IPS-18a (cell line): ENCODE measurements around the gene ACTG1.

Experiments
- H3K27ac ChIP-seq: one replicate; pipeline ENCODE4 v1.5.1; 2013; ENCODE audit warnings: low read length
- H3K27me3 ChIP-seq: one replicate; pipeline ENCODE4 v1.6.1; 2013; ENCODE audit warnings: mild to moderate bottlenecking, low read length; ENCODE audit not compliant: control insufficient read depth, insufficient read depth
- H3K36me3 ChIP-seq: one replicate; pipeline ENCODE4 v1.6.1; 2013; ENCODE audit warnings: low read depth, low read length; ENCODE audit not compliant: control insufficient read depth
- H3K4me1 ChIP-seq: one replicate; pipeline ENCODE4 v1.6.1; 2013; ENCODE audit warnings: low read depth, low read length; ENCODE audit not compliant: control insufficient read depth
- H3K4me3 ChIP-seq: one replicate; pipeline ENCODE4 v1.5.1; 2013; ENCODE audit warnings: low read length
- H3K9ac ChIP-seq: one replicate; pipeline ENCODE4 v1.6.1; 2013; ENCODE audit warnings: mild to moderate bottlenecking, low read length, moderate library complexity
- H3K9me3 ChIP-seq: one replicate; pipeline ENCODE4 v1.6.1; 2013; ENCODE audit warnings: low read depth, low read length; ENCODE audit not compliant: control insufficient read depth

Gene ACTG1

GRCh38 chr17:81518113-81518784 lies 5.7 kb upstream of the ACTG1 start:
- Histone ChIP-seq H3K36me3 (no peaks in the 10 kb centered on the region), H3K4me1 (peaks cover 4% of the 10 kb centered on the region), H3K27ac (no peak overlapping the region), H3K9ac (no peak overlapping the region), H3K27me3 (peaks cover 61% of the 10 kb centered on the region), H3K9me3 (no peaks in the 10 kb centered on the region), H3K4me3 (peak overlapping the region; percentile 52)

- H3K27me3 ChIP-seq = peaks cover 53% of the 10 kb centered on the region
- no peaks in the 10 kb centered on the region for H3K36me3 ChIP-seq
- H3K27ac ChIP-seq = no peak overlapping the region
- peaks cover 4% of the 10 kb centered on the region for H3K4me1 ChIP-seq
- H3K4me3 ChIP-seq = no peak overlapping the region
- no peaks in the 10 kb centered on the region for H3K9me3 ChIP-seq
- no peak overlapping the region for H3K9ac ChIP-seq
These were observed 4.9 kb upstream of the ACTG1 start for GRCh38 chr17:81517339-81518112.

- peaks cover 48% of the 10 kb centered on the region for H3K27me3 ChIP-seq
- H3K36me3 ChIP-seq = no peaks in the 10 kb centered on the region
- no peaks in the 10 kb centered on the region for H3K9me3 ChIP-seq
- H3K9ac ChIP-seq = no peak overlapping the region
- H3K4me1 ChIP-seq = peaks cover 4% of the 10 kb centered on the region
- H3K4me3 ChIP-seq = no peak overlapping the region
- no peak overlapping the region for H3K27ac ChIP-seq
These were observed 4.4 kb upstream of the ACTG1 start for GRCh38 chr17:81517009-81517338.

- no peak overlapping the region for H3K27ac ChIP-seq
These were observed 3.8 kb upstream of the ACTG1 start for GRCh38 chr17:81516439-81516838.

GRCh38 chr17:81515530-81516041 lies 3.0 kb upstream of the ACTG1 start:
- Histone ChIP-seq H3K36me3 (peaks cover 13% of the 10 kb centered on the region), H3K9ac (peak overlapping the region; percentile 80), H3K4me1 (peaks cover 4% of the 10 kb centered on the region), H3K27me3 (peaks cover 34% of the 10 kb centered on the region), H3K4me3 (peak overlapping the region; percentile 85), H3K27ac (no peak overlapping the region), H3K9me3 (no peaks in the 10 kb centered on the region)

More at GRCh38 chr17:81516439-81516838, 3.8 kb upstream of the ACTG1 start:
- no peak overlapping the region for H3K9ac ChIP-seq
- peaks cover 4% of the 10 kb centered on the region for H3K4me1 ChIP-seq
- H3K27me3 ChIP-seq = peaks cover 43% of the 10 kb centered on the region
- peak overlapping the region; percentile 85 for H3K4me3 ChIP-seq
- H3K9me3 ChIP-seq = no peaks in the 10 kb centered on the region
- peaks cover 5% of the 10 kb centered on the region for H3K36me3 ChIP-seq

GRCh38 chr17:81514739-81515529 lies 2.3 kb upstream of the ACTG1 start:
- no peaks in the 10 kb centered on the region for H3K9me3 ChIP-seq
- H3K27ac ChIP-seq = no peak overlapping the region
- H3K27me3 ChIP-seq = peaks cover 28% of the 10 kb centered on the region
- peaks cover 20% of the 10 kb centered on the region for H3K36me3 ChIP-seq
- peak overlapping the region; percentile 80 for H3K9ac ChIP-seq
- peak overlapping the region; percentile 85 for H3K4me3 ChIP-seq
- H3K4me1 ChIP-seq = peaks cover 4% of the 10 kb centered on the region

GRCh38 chr17:81514489-81514738 lies 1.8 kb upstream of the ACTG1 start:
- Histone ChIP-seq H3K9me3 (no peaks in the 10 kb centered on the region), H3K36me3 (peaks cover 25% of the 10 kb centered on the region), H3K4me1 (no peaks in the 10 kb centered on the region), H3K27me3 (peaks cover 22% of the 10 kb centered on the region), H3K4me3 (peak overlapping the region; percentile 66), H3K27ac (peak overlapping the region; percentile 13), H3K9ac (peak overlapping the region; percentile 74)

GRCh38 chr17:81513753-81514488 lies 1.3 kb upstream of the ACTG1 start:
- H3K4me3 ChIP-seq = peak overlapping the region; percentile 66
- peaks cover 29% of the 10 kb centered on the region for H3K36me3 ChIP-seq
- H3K27me3 ChIP-seq = peaks cover 17% of the 10 kb centered on the region
- no peaks in the 10 kb centered on the region for H3K9me3 ChIP-seq
- peak overlapping the region; percentile 63 for H3K27ac ChIP-seq
- H3K4me1 ChIP-seq = no peaks in the 10 kb centered on the region
- H3K9ac ChIP-seq = peak overlapping the region; percentile 74

- Histone ChIP-seq H3K4me1 (no peaks in the 10 kb centered on the region), H3K27me3 (peaks cover 12% of the 10 kb centered on the region), H3K9ac (peak overlapping the region; percentile 74), H3K36me3 (peaks cover 29% of the 10 kb centered on the region), H3K4me3 (peak overlapping the region; percentile 66), H3K27ac (peak overlapping the region; percentile 63), H3K9me3 (no peaks in the 10 kb centered on the region)
These were observed 763 bp upstream of the ACTG1 start for GRCh38 chr17:81513372-81513752.

GRCh38 chr17:81511804-81512561 lies 616 bp downstream of the ACTG1 start:
- Histone ChIP-seq H3K27me3 (no peaks in the 10 kb centered on the region), H3K4me1 (no peaks in the 10 kb centered on the region), H3K9me3 (no peaks in the 10 kb centered on the region), H3K9ac (peak overlapping the region; percentile 94), H3K4me3 (peak overlapping the region; percentile 95), H3K27ac (peak overlapping the region; percentile 63), H3K36me3 (peaks cover 29% of the 10 kb centered on the region)

- peak overlapping the region; percentile 95 for H3K4me3 ChIP-seq
- peaks cover 29% of the 10 kb centered on the region for H3K36me3 ChIP-seq
- H3K27ac ChIP-seq = no peak overlapping the region
These were observed 1.1 kb downstream of the ACTG1 start for GRCh38 chr17:81511554-81511803.

More at GRCh38 chr17:81511554-81511803, 1.1 kb downstream of the ACTG1 start:
- no peaks in the 10 kb centered on the region for H3K9me3 ChIP-seq
- no peaks in the 10 kb centered on the region for H3K4me1 ChIP-seq
- peak overlapping the region; percentile 94 for H3K9ac ChIP-seq
- H3K27me3 ChIP-seq = no peaks in the 10 kb centered on the region
